Keratinocyte (primary cell): Measurements from ENCODE around the gene KRT40. TPM values are rescaled to one million over a fixed set of nuclear protein-coding genes. Genes with fewer than 3 reads are reported as not detected.

Experiments used
- DNase-seq: peaks from one replicate; pipeline ENCODE4 v3.0.0-alpha.2; 2011; ENCODE audit warnings: low read depth, missing footprints, low spot score
- FAIRE-seq: peaks from 2 replicates; lab custom pipeline; 2011; peaks lifted over from hg19 to GRCh38; lab: Jason Lieb, UNC
- H2AFZ ChIP-seq: 2 replicates; pipeline ENCODE4 v1.6.0; 2012; ENCODE audit warnings: low read length, control low read depth, inconsistent platforms; ENCODE audit not compliant: control insufficient read depth
- H3K27ac ChIP-seq: 2 replicates; pipeline ENCODE4 v1.5.1; 2011; ENCODE audit warnings: low read length; ENCODE audit not compliant: control insufficient read depth, insufficient read depth
- H3K27me3 ChIP-seq: 3 replicates; pipeline ENCODE4 v1.6.0; 2011; ENCODE audit warnings: low read length; ENCODE audit not compliant: control insufficient read depth, insufficient read depth; ENCODE audit errors: extremely low read depth
- H3K36me3 ChIP-seq, 2 experiments: 2 replicates in 1 of 2; 3 replicates in 1 of 2; pipeline ENCODE4 v1.5.1; 2011; ENCODE audit warnings: low read length in 2 of 2, mild to moderate bottlenecking in 1 of 2; ENCODE audit not compliant: control insufficient read depth in 2 of 2, insufficient read depth in 2 of 2; ENCODE audit errors: extremely low read depth in 1 of 2
- H3K4me1 ChIP-seq: 3 replicates; pipeline ENCODE4 v1.5.1; 2011; ENCODE audit warnings: low read length; ENCODE audit not compliant: control insufficient read depth, insufficient read depth; ENCODE audit errors: extremely low read depth
- H3K4me2 ChIP-seq: 3 replicates; pipeline ENCODE4 v1.6.0; 2011; ENCODE audit warnings: low read depth, low read length; ENCODE audit not compliant: control insufficient read depth, insufficient read depth; ENCODE audit errors: extremely low read depth
- H3K4me3 ChIP-seq, 3 experiments: fragments of 200-600 bp in 1 of 3; sonication (generic) in 1 of 3; 2 replicates in 2 of 3; 3 replicates in 1 of 3; pipeline ENCODE4 v1.5.1; 2011 to 2016; ENCODE audit warnings: low read length in 3 of 3, mild to moderate bottlenecking in 3 of 3, control low read depth in 2 of 3, inconsistent platforms in 1 of 3, low read depth in 1 of 3, mixed read lengths in 1 of 3, mixed run types in 1 of 3, moderate library complexity in 1 of 3; ENCODE audit not compliant: control insufficient read depth in 2 of 3, insufficient read depth in 2 of 3; ENCODE audit errors: extremely low read depth in 1 of 3
- H3K79me2 ChIP-seq: 2 replicates; pipeline ENCODE4 v1.6.0; 2012; ENCODE audit warnings: low read length; ENCODE audit not compliant: control insufficient read depth, insufficient read depth
- H3K9ac ChIP-seq: 3 replicates; pipeline ENCODE4 v1.6.0; 2011; ENCODE audit warnings: low read length; ENCODE audit not compliant: control insufficient read depth, insufficient read depth; ENCODE audit errors: extremely low read depth
- H3K9me1 ChIP-seq: 3 replicates; pipeline ENCODE4 v1.6.0; 2011; ENCODE audit warnings: low read length; ENCODE audit not compliant: control insufficient read depth, insufficient read depth; ENCODE audit errors: extremely low read depth
- H3K9me3 ChIP-seq: 2 replicates; pipeline ENCODE4 v1.5.1; 2012; ENCODE audit warnings: low read depth, low read length; ENCODE audit not compliant: control insufficient read depth
- H4K20me1 ChIP-seq: 3 replicates; pipeline ENCODE4 v1.6.0; 2011; ENCODE audit warnings: low read length; ENCODE audit not compliant: control insufficient read depth, insufficient read depth; ENCODE audit errors: extremely low read depth
- CTCF ChIP-seq, 3 experiments: IDR thresholded peaks in 1 of 3; conservative IDR thresholded peaks in 1 of 3; optimal IDR thresholded peaks in 1 of 3; 2 replicates in 2 of 3; 3 replicates in 1 of 3; pipeline versions ENCODE3 to v1.5.1; 2011; ENCODE audit warnings: low read length in 3 of 3, mild to moderate bottlenecking in 3 of 3, moderate library complexity in 2 of 3, control low read depth in 1 of 3, inconsistent platforms in 1 of 3; ENCODE audit not compliant: insufficient read depth in 2 of 3; ENCODE audit errors: extremely low read depth in 1 of 3
- EZH2 ChIP-seq: IDR thresholded peaks from one replicate; pipeline ENCODE4 v1.6.1; 2012; ENCODE audit warnings: inconsistent platforms, mild to moderate bottlenecking, low read length, moderate library complexity
- dilution Hi-C: fragments of 300-500 bp; cut with MboI; formaldehyde crosslinking; loops from one replicate; pipeline ENCODE4 v1.7.0; 2020; ENCODE audit warnings: low sequenced_read_pairs; ENCODE audit not compliant: extremely low pct_ligation_motif_present
- polyA plus RNA-seq, 5 experiments: library from polyadenylated mRNA; depleted of rRNA in 3 of 5; stranded (reverse) in 3 of 5; stranded (forward) in 1 of 5; unstranded in 1 of 5; fragments of >200 nt; gene quantifications; 1 replicate in 1 of 5; 2 replicates in 3 of 5; 3 replicates in 1 of 5; pipeline versions ENCODE4 v1.2.1 to v1.2.3, GENCODE V29; 2011 to 2012; ENCODE audit warnings: missing spikeins in 2 of 5, low read depth in 1 of 5, low replicate concordance in 1 of 5

Gene KRT40
- polyA plus RNA-seq, 1 donor (not counting 4 experiments of a cell fraction or from before 2014, with no cell fraction given) = 0.03 TPM

- H3K9me3 ChIP-seq = no peaks in the 10 kb centered on the region
- H3K27me3 ChIP-seq = no peaks in the 10 kb centered on the region
- H3K79me2 ChIP-seq = no peaks in the 10 kb centered on the region
- H3K36me3 ChIP-seq = no peaks in the 10 kb centered on the region
- no peak overlapping the region for H3K9ac ChIP-seq
- H3K27ac ChIP-seq = no peak overlapping the region
- no peak overlapping the region for H2AFZ ChIP-seq
- H3K4me2 ChIP-seq = no peak overlapping the region
- no peak for DNase-seq
- H4K20me1 ChIP-seq = no peaks in the 10 kb centered on the region
- FAIRE-seq = no peak
- H3K4me3 ChIP-seq = no peak overlapping the region
- dilution Hi-C loops = no loop called here
- H3K9me1 ChIP-seq = no peaks in the 10 kb centered on the region
- H3K4me1 ChIP-seq = peaks cover 21% of the 10 kb centered on the region
- TF ChIP-seq EZH2 = no peak
- TF ChIP-seq CTCF (optimal IDR thresholded peaks at IDR 0.05 in 1 of 3, IDR thresholded peaks at IDR 0.05 in 1 of 3, conservative IDR thresholded peaks at IDR 0.05 in 1 of 3; ENCODE audit: extremely low read depth in 1 of 3, insufficient read depth in 2 of 3, low read length in 3 of 3) = no peak
These were observed 48.5 kb downstream of the KRT40 start for GRCh38 chr17:40935624-40936023.

- no peaks in the 10 kb centered on the region for H4K20me1 ChIP-seq
- no peak overlapping the region for H3K27ac ChIP-seq
- no peak overlapping the region for H2AFZ ChIP-seq
- no peaks in the 10 kb centered on the region for H3K27me3 ChIP-seq
- TF ChIP-seq EZH2 (no peak), CTCF (optimal IDR thresholded peaks at IDR 0.05 in 1 of 3, IDR thresholded peaks at IDR 0.05 in 1 of 3, conservative IDR thresholded peaks at IDR 0.05 in 1 of 3; ENCODE audit: extremely low read depth in 1 of 3, insufficient read depth in 2 of 3, low read length in 3 of 3) (no peak)
- dilution Hi-C loops = no loop called here
- no peak for FAIRE-seq
- no peak for DNase-seq
- no peak overlapping the region for H3K4me3 ChIP-seq
- H3K9me1 ChIP-seq = no peaks in the 10 kb centered on the region
- no peaks in the 10 kb centered on the region for H3K79me2 ChIP-seq
- no peaks in the 10 kb centered on the region for H3K9me3 ChIP-seq
- H3K36me3 ChIP-seq = no peaks in the 10 kb centered on the region
- H3K9ac ChIP-seq = no peak overlapping the region
- peaks cover 14% of the 10 kb centered on the region for H3K4me1 ChIP-seq
- no peak overlapping the region for H3K4me2 ChIP-seq
These were observed 51.5 kb downstream of the KRT40 start for GRCh38 chr17:40932608-40933007.
